ENCODE results near the gene SLC7A8. TPM values are rescaled to one million over a fixed set of nuclear protein-coding genes. Genes with fewer than 3 reads are reported as not detected.

Gene SLC7A8
- total and polyA plus RNA-seq, 2 donors (not counting 1 experiment from before 2014, with no cell fraction given): 0.25 to 1.1 TPM

DNA sequence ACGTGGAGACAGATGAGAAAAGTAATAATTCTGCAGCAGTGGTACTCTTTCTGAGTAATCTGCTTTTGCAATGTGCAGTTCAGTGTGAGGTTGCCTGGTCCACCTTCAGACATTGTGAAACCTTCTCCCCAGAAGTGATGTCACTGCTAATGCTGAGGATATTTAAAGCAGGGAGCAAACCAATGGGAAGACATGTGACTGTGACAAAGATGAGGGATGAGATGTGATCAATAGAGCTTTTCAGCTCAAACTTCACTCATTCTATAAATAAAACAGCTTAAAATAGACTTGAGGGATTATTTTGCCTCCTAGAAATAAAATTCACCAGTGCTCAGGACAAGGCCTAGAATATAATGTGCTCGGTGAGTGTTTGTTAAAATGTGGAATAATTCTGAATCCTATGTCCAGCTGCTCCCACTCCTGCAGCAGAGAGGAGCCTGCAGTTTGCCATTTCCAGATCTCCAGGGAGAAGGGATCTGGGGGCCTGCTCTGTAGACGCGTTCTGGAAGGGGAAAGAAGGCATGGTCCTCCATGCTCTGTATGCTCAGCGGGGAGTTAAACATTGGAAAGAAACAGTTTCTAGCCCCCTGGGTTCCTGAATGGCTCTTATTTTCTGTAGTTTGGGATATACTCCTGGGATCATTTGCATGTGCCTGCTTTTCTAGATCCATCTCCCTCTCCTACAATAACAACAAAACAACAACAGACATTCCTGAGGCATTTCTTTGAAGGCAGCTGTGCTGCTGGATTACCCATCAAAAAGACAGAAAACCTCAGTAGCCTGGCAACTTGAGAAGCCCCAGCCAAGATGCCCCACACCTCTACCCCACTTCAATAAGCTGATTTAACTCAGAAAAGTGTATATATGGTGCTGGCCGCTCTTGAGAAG is 8.9 kb downstream of the SLC7A8 start:
- Histone ChIP-seq H2AFZ (ENCODE audit: insufficient read depth, low read depth, low read length, poor library complexity, severe bottlenecking) (no peak overlapping the region), H3K79me2 (ENCODE audit: control insufficient read depth, insufficient read depth, low read length) (no peaks in the 10 kb centered on the region), H4K20me1 (ENCODE audit: control insufficient read depth, insufficient read depth, low read length, poor library complexity, severe bottlenecking) (no peaks in the 10 kb centered on the region), H3K27ac (ENCODE audit: low read length in 2 of 2) (no peak overlapping the region), H3K4me1 (ENCODE audit: control insufficient read depth in 2 of 2, insufficient read depth in 2 of 2, low read length in 2 of 2) (no peaks in the 10 kb centered on the region), H3K36me3 (replicated peaks in 1 of 2; ENCODE audit: control extremely low read depth in 1 of 2, control insufficient read depth in 1 of 2, extremely low read depth in 1 of 2, insufficient read depth in 2 of 2, low read length in 1 of 2) (no peaks in the 10 kb centered on the region), H3K9me3 (ENCODE audit: control extremely low read depth in 1 of 3, control insufficient read depth in 2 of 3, insufficient read depth in 1 of 3, low read length in 2 of 3) (no peaks in the 10 kb centered on the region), H3K4me2 (replicated peaks; ENCODE audit: low read depth, low read length, poor library complexity, severe bottlenecking) (no peak overlapping the region), H3K4me3 (ENCODE audit: control extremely low read depth in 1 of 5, extremely low read depth in 1 of 5, insufficient read depth in 1 of 5, low read depth in 2 of 5, low read length in 4 of 5) (no peak overlapping the region), H3K27me3 (replicated peaks in 1 of 4; ENCODE audit: control extremely low read depth in 1 of 4, control insufficient read depth in 3 of 4, insufficient read depth in 4 of 4, low read length in 3 of 4) (peaks cover 0 to 5% (median 1%) of the 10 kb centered on the region in 4 experiments), H3K9ac (ENCODE audit: low read length) (no peak overlapping the region)
- CTCF ChIA-PET: interaction anchor here (0.8 kb wide), 1 partner anchor 13 kb away, joined by 3 read pairs; no protein-coding TSS in a partner anchor
- DNase-seq: no peak
- H3K9me3 Mint-ChIP-seq (ENCODE audit: insufficient read depth): no peaks in the 10 kb centered on the region
- WGBS (ENCODE audit: insufficient coverage): 98% methylated on average over 5 of the region's 6 CpGs
- intact Hi-C loops (cut with micrococcal nuclease): no loop called here
- POLR2A ChIA-PET: no interaction called here
- H3K4me1 Mint-ChIP-seq: peaks cover 3% of the 10 kb centered on the region
- H3K4me3 Mint-ChIP-seq: no peak overlapping the region
- no peak for ATAC-seq (ENCODE audit: low read depth)
- H3K27ac Mint-ChIP-seq: no peak overlapping the region
- H3K27me3 Mint-ChIP-seq: peaks cover 9% of the 10 kb centered on the region
- no peak for TF ChIP-seq EZH2 (IDR thresholded peaks at IDR 0.05; ENCODE audit: borderline replicate concordance, insufficient read depth, low read depth, low read length, poor library complexity, severe bottlenecking)
- TF ChIP-seq, protein P1, sequence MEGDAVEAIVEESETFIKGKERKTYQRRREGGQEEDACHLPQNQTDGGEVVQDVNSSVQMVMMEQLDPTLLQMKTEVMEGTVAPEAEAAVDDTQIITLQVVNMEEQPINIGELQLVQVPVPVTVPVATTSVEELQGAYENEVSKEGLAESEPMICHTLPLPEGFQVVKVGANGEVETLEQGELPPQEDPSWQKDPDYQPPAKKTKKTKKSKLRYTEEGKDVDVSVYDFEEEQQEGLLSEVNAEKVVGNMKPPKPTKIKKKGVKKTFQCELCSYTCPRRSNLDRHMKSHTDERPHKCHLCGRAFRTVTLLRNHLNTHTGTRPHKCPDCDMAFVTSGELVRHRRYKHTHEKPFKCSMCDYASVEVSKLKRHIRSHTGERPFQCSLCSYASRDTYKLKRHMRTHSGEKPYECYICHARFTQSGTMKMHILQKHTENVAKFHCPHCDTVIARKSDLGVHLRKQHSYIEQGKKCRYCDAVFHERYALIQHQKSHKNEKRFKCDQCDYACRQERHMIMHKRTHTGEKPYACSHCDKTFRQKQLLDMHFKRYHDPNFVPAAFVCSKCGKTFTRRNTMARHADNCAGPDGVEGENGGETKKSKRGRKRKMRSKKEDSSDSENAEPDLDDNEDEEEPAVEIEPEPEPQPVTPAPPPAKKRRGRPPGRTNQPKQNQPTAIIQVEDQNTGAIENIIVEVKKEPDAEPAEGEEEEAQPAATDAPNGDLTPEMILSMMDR (IDR thresholded peaks at IDR 0.05): no peak

DNA sequence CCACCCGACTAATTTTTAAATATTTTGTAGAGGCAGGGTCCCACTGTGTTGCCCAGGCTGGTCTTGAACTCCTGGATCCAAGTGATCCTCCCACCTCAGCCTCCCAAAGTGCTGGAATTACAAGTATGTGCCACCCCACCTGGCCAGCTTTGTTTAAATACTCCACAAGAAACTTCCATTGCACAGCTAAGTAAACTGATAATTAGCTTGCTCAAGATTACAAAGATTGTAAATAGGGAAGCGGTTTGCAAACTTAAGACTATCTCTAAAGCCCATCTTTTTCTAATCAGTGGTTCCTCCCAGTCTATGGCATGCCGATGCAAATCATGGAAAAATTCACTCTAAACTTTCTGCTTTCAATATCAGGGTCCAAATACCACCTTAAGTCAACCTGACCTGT is 9.7 kb downstream of the SLC7A8 start:
- ChIA-PET CTCF (interaction anchor here (0.8 to 1.1 kb wide), 4 partner anchors 8 to 105 kb away, joined by 3 read pairs; no protein-coding TSS in a partner anchor), POLR2A (no interaction called here)

More for the DNA sequence above, 9.7 kb downstream of the SLC7A8 start:
- Histone ChIP-seq H3K27ac (ENCODE audit: low read length in 2 of 2) (no peak overlapping the region), H3K9ac (ENCODE audit: low read length) (no peak overlapping the region), H3K4me3 (ENCODE audit: control extremely low read depth in 1 of 5, extremely low read depth in 1 of 5, insufficient read depth in 1 of 5, low read depth in 2 of 5, low read length in 4 of 5) (no peak overlapping the region), H3K79me2 (ENCODE audit: control insufficient read depth, insufficient read depth, low read length) (no peaks in the 10 kb centered on the region), H4K20me1 (ENCODE audit: control insufficient read depth, insufficient read depth, low read length, poor library complexity, severe bottlenecking) (no peaks in the 10 kb centered on the region), H3K27me3 (replicated peaks in 1 of 4; ENCODE audit: control extremely low read depth in 1 of 4, control insufficient read depth in 3 of 4, insufficient read depth in 4 of 4, low read length in 3 of 4) (peaks cover 0 to 5% (median 1%) of the 10 kb centered on the region in 4 experiments), H3K36me3 (replicated peaks in 1 of 2; ENCODE audit: control extremely low read depth in 1 of 2, control insufficient read depth in 1 of 2, extremely low read depth in 1 of 2, insufficient read depth in 2 of 2, low read length in 1 of 2) (no peaks in the 10 kb centered on the region), H2AFZ (ENCODE audit: insufficient read depth, low read depth, low read length, poor library complexity, severe bottlenecking) (no peak overlapping the region), H3K4me1 (ENCODE audit: control insufficient read depth in 2 of 2, insufficient read depth in 2 of 2, low read length in 2 of 2) (no peaks in the 10 kb centered on the region), H3K4me2 (replicated peaks; ENCODE audit: low read depth, low read length, poor library complexity, severe bottlenecking) (no peak overlapping the region), H3K9me3 (ENCODE audit: control extremely low read depth in 1 of 3, control insufficient read depth in 2 of 3, insufficient read depth in 1 of 3, low read length in 2 of 3) (no peaks in the 10 kb centered on the region)
- no peak for ATAC-seq (ENCODE audit: low read depth)
- no peaks in the 10 kb centered on the region for H3K9me3 Mint-ChIP-seq (ENCODE audit: insufficient read depth)
- peaks cover 4% of the 10 kb centered on the region for H3K27me3 Mint-ChIP-seq
- no peak overlapping the region for H3K4me3 Mint-ChIP-seq
- no peak overlapping the region for H3K27ac Mint-ChIP-seq
- no peak for DNase-seq
- intact Hi-C loops (cut with micrococcal nuclease): no loop called here
- peaks cover 3% of the 10 kb centered on the region for H3K4me1 Mint-ChIP-seq
- 73% methylated on average over 2 of the region's 3 CpGs for WGBS (ENCODE audit: insufficient coverage)
- TF ChIP-seq EZH2 (IDR thresholded peaks at IDR 0.05; ENCODE audit: borderline replicate concordance, insufficient read depth, low read depth, low read length, poor library complexity, severe bottlenecking): no peak
- TF ChIP-seq, protein P1 (IDR thresholded peaks at IDR 0.05): no peak

Measured in B cell (primary cell).